HG03378 (cell line): ENCODE data around the gene DOCK11.

Experiments
- ATAC-seq: cut with Tn5 transposase; IDR thresholded peaks from one replicate; pipeline ENCODE4 v1.9.1; 2021; ENCODE audit warnings: mild to moderate bottlenecking, moderate library complexity; ENCODE audit not compliant: unreplicated experiment

DOCK11 gene

GRCh38 chrX:118528071-118528737 is 32.6 kb downstream of the DOCK11 start:
- peak; percentile 56 for ATAC-seq

DNA sequence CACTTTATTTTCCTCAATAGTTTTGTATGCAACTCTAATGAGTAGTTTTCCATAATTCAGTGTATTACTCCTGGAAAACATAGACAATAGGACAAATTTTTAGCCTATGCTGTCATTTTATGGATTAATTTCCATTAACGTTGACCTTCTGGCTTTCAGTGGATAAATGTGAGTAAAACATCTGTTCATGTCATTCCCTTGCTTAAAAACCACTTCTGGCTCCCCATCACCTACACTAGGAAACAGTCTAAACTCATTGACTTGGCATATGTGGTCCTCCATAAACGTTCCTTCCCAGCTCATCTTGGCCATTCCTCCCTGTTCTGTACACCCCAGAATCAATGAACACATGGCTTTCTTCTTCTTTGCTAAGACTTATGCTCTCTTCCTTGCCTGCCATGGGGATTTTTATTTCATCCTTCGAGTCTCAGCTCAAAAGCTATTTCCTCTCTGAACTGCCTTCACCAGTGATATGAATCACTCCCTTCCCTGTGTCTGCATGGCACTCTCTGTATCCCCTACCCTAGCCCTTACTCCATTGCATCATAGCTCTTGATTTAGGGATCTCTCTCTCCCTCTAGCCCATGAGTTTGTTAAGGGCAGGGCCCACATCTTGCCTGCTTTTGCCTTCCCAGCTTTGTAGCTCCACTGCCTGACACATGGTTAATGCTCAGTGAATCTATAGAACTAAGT is 34.8 kb downstream of the DOCK11 start:
- ATAC-seq: no peak

GRCh38 chrX:118534716-118535493 is 39.3 kb downstream of the DOCK11 start:
- ATAC-seq: no peak

GRCh38 chrX:118536204-118536603 is 40.6 kb downstream of the DOCK11 start:
- ATAC-seq: peak; percentile 69

GRCh38 chrX:118536687-118537461 is 41.3 kb downstream of the DOCK11 start:
- ATAC-seq: peak; percentile 64

DNA sequence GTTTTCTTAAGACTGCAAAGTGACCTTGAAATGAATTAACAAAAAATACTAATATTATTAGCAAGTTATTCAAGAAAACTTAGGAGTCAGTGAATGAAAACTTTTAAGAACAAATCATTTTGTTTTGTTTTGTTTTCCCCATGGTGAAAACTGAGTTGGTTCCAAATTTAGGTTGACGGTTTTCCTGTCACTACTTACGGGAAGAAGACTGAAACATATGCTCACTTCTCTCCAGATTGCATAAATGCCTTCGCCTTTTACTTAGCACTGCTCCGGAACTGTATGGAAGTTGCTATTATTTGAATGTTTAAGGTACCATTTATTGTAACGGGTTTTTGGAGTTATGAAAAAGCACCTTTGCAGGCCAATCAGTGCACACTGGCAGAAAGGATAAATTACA is 42.8 kb downstream of the DOCK11 start:
- ATAC-seq: no peak

DNA sequence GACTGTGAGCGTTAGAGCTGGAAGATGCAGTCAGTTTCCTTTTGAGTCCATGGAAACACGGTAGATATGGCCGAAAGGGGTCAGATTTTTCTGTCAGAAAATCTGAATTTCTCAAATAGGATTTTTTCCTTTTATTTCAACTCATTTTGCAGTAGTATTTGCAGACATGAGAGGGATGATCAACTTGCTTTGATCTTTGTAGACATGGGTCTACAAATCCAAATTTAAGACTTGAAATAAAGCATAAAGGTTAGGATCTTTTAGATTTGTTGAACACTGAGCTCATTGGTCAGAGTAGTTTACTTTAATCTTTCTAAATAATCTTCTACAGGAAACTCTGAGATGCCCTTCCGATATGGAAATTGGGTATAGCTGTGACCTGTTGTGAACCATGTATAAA is 44.7 kb downstream of the DOCK11 start:
- ATAC-seq: no peak

GRCh38 chrX:118541482-118541881 is 45.9 kb downstream of the DOCK11 start:
- ATAC-seq: no peak

DNA sequence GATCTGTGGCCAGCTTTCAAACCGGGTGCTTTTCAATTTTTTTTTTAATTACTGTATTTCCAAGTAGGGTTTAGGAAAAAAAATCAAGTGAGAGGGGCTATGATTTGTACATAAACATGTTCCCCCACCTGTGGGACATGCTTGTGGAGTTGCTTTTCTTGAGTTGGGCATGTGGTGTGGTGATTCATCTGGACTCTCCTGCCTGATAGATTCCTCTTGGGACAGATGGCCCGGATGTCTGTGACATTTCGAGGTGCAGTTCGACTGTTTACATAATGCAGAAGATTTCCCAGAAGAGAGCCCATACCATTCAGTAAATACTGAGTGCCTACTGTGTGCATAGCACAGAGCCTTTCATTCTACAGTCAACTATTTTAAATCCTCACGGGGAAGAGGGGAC is 49.9 kb downstream of the DOCK11 start:
- no peak for ATAC-seq

GRCh38 chrX:118548841-118549240 is 53.2 kb downstream of the DOCK11 start:
- no peak for ATAC-seq

DNA sequence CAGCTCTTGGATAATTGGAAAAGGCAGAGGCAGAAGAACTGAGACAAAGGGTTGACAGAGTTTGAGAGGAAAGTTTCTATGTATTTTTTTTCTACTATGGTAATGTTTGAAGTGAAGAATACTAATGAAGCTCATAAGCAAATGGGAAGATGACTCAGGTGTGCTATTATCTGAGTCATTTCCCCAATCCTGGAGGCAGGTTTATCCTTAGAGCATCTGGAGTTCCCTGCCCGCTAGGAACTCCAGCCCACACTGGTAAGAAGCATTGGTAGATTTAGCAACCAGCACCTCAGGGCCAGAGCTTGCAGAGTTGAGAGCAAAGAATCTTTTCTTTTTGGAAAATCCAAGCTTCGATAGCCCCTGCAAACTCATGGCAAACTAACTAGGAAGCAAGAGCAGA is 55.2 kb downstream of the DOCK11 start:
- no peak for ATAC-seq

- no peak for ATAC-seq
These were observed 55.8 kb downstream of the DOCK11 start for GRCh38 chrX:118551426-118551825.

DNA sequence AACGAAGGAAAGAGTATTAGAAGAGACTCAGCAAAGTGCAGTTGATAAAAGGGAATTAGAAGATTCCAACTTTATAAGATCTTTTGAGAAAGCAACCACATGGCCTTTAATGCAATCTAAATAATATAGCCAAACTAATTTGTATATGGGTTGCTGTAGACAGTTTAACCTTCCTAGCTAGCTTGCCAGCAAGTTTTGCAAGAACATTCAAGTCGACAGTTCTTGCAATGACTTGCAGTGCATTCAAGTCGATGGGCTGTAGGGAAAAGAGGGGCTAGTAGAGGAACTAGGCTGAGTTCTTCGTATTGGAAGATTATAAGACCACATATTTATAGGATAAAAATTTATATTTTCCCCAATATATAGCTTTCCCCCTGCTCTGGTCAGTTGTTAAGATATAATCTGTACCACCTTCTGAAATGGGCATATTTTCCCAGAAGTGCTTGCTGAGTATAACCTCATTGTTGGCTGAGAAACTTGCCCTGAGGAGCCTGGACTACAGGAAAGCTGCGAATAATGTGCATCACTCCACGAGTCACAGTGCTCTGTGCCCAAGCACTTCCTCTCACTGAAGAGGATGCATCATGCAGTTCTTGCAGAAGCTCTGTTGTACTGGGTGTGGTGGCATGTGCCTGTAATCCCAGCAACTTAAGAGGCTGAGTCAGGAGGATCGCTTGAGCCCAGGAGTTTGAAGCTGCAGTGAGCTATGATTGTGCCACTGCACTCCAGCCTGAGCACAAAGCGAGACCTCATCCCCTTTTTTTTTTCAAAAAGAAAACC is 56.7 kb downstream of the DOCK11 start:
- no peak for ATAC-seq

GRCh38 chrX:118553042-118553710 is 57.6 kb downstream of the DOCK11 start:
- ATAC-seq: no peak

DNA sequence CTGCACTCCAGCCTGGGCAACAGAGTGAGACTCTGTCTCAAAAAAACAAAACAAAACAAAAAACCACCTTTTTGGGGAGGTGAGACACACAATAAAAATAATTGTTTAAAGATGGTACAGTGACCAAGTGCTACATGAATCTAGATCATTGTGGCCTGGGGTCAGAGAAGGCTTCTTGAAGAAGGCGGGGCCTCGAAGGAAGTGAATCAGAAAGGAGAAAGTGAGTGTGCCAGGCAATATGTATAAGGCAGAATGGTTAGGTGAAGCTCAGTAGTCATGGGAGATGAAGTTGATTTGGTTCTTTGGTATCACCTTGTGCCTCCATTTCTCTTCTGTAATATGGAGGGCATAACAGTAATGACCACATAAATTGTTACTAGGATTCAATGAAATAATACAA is 58.9 kb downstream of the DOCK11 start:
- ATAC-seq: no peak

DNA sequence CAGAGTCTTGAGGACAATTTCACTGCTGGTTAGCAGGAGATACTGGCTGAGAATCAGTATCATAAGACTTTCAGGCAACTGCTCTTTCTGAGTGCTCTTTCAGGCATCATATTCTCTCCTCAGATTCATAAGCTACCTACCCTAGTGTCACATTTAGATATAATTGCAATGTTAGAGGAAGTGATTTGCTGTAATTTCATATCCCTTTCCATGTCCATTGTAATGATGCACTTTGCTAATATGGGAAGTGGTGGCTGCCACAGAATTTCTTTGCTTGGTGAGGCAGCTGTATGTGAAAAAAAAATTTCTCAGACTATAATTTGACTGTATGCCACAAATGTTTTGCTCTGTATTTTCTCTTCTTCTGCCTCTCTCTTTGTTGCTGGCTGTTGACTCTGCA is 63.3 kb downstream of the DOCK11 start:
- ATAC-seq: no peak

DNA sequence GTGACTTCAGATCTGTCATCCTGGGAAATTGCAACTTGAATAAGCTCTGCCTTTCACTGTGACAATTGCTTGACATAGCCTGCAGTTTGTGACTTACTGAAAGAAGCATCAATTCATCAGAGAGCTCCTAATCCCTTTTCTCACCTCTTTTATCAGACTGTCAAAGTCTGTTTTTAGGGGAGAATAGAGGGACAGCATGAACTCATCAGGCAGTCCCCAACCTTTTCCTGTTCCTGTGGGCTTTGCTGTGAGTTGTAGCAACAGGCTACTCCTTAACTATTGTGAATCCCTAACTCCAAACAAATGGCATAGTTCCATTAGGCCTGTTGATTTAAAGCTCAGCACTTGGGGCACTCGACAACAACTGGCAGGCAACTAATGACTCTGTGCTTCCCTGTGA is 64.9 kb downstream of the DOCK11 start:
- no peak for ATAC-seq

DNA sequence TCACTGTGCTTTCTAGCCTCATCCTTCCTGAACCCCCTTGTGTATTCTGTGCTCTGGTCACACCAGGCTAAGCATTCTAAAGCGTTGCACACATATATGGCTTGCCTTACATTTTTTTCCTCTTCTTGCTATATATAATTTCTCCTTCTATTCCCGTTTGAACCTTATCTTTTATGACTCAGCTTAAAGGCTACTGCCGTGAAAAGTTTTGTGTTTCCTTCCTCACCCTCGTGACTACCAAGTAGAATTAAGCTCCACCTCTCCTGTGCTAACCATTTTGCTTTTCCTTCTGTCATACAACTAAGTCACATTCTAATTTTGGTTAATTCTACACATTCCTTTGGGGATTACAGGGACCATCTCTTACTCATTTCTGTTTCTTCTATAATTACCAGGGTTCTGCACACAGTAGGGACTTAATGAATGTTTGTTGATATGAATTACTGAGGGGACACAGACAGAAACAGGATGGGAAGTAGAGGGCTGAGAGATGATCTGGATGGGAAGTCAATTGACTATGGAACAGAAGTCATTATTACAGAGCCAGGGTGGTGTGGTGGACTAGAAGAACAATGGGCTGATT is 67.1 kb downstream of the DOCK11 start:
- no peak for ATAC-seq

DNA sequence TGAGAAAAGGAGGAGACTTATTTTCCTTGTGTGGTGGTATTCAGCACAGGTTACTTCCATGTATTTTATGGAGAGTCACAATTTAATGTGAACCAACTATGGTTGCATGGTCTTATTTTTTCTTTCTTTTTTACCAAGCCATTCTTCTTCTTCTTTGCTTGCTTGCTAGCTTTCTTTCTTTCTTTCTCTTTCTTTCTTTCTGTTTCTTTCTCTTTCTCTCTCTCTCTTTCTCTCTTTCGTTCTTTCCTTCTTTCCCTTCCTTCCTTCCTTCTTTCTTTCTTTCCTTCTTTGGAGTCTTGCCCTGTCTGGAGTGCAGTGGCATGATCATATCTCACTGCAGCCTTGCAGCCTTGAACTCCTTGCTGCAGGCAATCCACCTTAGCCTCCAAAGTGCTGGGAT is 68.9 kb downstream of the DOCK11 start:
- ATAC-seq: no peak

- no peak for ATAC-seq
These were observed 70.2 kb downstream of the DOCK11 start for GRCh38 chrX:118565853-118566252.
